ENCODE results near the gene PTBP3.

- TF ChIP-seq, protein P1, sequence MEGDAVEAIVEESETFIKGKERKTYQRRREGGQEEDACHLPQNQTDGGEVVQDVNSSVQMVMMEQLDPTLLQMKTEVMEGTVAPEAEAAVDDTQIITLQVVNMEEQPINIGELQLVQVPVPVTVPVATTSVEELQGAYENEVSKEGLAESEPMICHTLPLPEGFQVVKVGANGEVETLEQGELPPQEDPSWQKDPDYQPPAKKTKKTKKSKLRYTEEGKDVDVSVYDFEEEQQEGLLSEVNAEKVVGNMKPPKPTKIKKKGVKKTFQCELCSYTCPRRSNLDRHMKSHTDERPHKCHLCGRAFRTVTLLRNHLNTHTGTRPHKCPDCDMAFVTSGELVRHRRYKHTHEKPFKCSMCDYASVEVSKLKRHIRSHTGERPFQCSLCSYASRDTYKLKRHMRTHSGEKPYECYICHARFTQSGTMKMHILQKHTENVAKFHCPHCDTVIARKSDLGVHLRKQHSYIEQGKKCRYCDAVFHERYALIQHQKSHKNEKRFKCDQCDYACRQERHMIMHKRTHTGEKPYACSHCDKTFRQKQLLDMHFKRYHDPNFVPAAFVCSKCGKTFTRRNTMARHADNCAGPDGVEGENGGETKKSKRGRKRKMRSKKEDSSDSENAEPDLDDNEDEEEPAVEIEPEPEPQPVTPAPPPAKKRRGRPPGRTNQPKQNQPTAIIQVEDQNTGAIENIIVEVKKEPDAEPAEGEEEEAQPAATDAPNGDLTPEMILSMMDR (IDR thresholded peaks at IDR 0.05) = no peak
- TF ChIP-seq POLR2AphosphoS5 (IDR thresholded peaks at IDR 0.05) = no peak
- no peak for TF ChIP-seq POLR2A (IDR thresholded peaks at IDR 0.05; ENCODE audit: low read depth)
- no peak for TF ChIP-seq EP300 (IDR thresholded peaks at IDR 0.05)
Measured at GRCh38 chr9:112364761-112365160, 31.3 kb upstream of the PTBP3 start.

Data from esophagus muscularis mucosa (tissue), 4 donors.